CD1c-positive myeloid dendritic cell (primary cell): ENCODE results near the gene GNG7.
A peak's percentile ranks its signal among the peaks of the same experiment; 100 is the strongest.
"Not testable (repeated sequence)": the region's sequence is repeated elsewhere in the genome, so short reads cannot be mapped to it uniquely, and the experiment has no call there.

ENCODE experiments used
- DNase-seq: peaks from one replicate; pipeline ENCODE4 v3.0.0-alpha.2; 2016; ENCODE audit errors: extremely low spot score

The GNG7 gene

GRCh38 chr19:2484178-2484937 lies 218.1 kb downstream of the GNG7 start:
- DNase-seq = no peak

GRCh38 chr19:2483484-2484151 lies 218.9 kb downstream of the GNG7 start:
- DNase-seq = no peak

- DNase-seq = no peak
Observed at GRCh38 chr19:2483084-2483483, 219.4 kb downstream of the GNG7 start.

GRCh38 chr19:2482354-2483038 lies 220.0 kb downstream of the GNG7 start:
- no peak for DNase-seq

- no peak for DNase-seq
Observed at GRCh38 chr19:2481466-2481865, 221.0 kb downstream of the GNG7 start.

GRCh38 chr19:2479556-2480194 lies 222.8 kb downstream of the GNG7 start:
- no peak for DNase-seq

GRCh38 chr19:2478756-2479555 lies 223.5 kb downstream of the GNG7 start:
- peak; percentile 84 for DNase-seq

- DNase-seq = peak; percentile 56
Observed at GRCh38 chr19:2478278-2478755, 224.2 kb downstream of the GNG7 start.

GRCh38 chr19:2477732-2478191 lies 224.7 kb downstream of the GNG7 start:
- no peak for DNase-seq

- no peak for DNase-seq
Observed at GRCh38 chr19:2477141-2477710, 225.3 kb downstream of the GNG7 start.

GRCh38 chr19:2476451-2477140 lies 225.9 kb downstream of the GNG7 start:
- DNase-seq = peak; percentile 82

- DNase-seq = peak; percentile 99
Observed at GRCh38 chr19:2475702-2476450, 226.6 kb downstream of the GNG7 start, which contains the start of gene GADD45B. Gene GADD45B, plus strand, starts transcription at chr19:2476127. Its CDS starts 232 bp downstream, at chr19:2476359.

- peak; percentile 56 for DNase-seq
Observed at GRCh38 chr19:2475018-2475701, 227.3 kb downstream of the GNG7 start.

- DNase-seq = peak; percentile 97
Observed at GRCh38 chr19:2474232-2475017, 228.1 kb downstream of the GNG7 start.

- DNase-seq = not testable (repeated sequence)
Observed at GRCh38 chr19:2469915-2470200, 232.6 kb downstream of the GNG7 start.

GRCh38 chr19:2469102-2469914 lies 233.2 kb downstream of the GNG7 start:
- no peak for DNase-seq

- DNase-seq = no peak
Observed at GRCh38 chr19:2468596-2468995, 233.9 kb downstream of the GNG7 start.
